Smooth muscle cell of the brain vasculature (primary cell): ENCODE measurements around the gene EFR3B.

Experiments used
- DNase-seq: peaks from one replicate; pipeline ENCODE4 v3.0.0-alpha.2; 2012; ENCODE audit warnings: low read depth, low spot score

EFR3B gene

DNA sequence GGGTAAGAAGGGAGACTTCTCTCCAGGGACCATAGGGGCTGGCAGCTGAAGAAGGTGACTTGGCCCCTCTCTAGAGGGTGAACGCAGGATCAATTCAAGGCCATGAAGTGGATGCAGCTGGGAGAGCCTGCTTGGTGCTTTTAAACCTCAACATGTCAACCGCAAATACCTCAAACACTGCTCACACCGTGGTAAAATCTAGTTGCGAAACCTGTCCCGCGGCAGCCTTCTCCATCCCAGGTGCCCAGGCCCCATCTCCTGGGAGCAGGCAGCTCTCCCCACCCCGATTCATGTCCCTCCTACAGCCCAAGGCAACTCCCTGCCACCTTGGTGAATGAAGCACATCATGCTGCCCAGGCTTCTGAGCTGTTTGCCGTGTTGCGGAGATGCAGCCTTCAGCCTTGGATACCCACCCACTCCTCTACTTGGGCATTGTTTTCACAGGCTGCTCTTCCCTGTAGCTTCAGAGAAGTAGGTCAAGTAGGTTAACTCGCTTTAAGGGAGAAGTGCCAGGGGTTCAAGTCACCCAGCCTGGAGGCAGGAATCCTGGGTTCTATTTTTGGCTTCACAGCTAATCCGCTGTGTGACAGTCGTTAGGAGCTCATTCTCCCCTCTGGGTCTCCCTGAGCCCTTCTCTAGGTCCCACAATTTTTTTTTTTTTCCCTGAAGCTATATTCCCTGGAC, 6.2 kb upstream of the EFR3B start:
- DNase-seq = no peak

DNA sequence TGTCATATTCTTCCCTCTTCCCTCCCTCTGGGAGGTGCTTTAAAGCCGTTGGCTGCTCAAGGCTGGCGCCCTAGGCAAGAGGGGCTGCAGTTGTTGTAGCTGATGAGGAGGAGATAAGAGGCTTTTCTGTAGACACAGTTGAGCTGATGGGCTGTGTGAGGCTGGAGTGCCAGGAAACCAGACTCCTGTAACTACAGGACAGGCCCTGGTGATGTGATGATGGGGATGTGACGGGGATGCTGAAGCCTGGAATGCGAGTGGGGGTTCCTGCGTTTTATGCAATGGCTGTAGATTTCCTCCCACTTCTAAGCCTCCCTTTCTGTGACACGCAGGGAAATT, 5.7 kb upstream of the EFR3B start:
- DNase-seq = no peak

DNA sequence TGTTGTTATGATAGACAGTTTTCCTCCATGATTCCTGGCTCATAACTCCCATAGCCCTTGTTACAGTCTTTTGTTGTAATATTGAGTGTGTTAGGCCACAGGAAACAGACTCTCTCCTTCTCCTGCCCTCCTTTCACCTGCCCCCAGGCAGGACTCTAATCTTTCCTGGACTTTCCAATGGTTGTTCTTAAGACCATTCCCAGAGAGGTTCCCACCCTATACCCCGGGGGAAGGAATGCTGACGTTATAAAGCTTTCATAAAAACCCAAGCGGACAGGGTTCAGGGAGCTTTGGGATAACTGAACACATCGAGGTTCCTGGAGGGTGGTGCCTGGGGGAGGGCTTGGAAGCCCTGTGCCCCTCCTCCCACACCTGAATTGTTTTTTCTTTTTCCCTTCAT, 2.8 kb upstream of the EFR3B start:
- no peak for DNase-seq

DNA sequence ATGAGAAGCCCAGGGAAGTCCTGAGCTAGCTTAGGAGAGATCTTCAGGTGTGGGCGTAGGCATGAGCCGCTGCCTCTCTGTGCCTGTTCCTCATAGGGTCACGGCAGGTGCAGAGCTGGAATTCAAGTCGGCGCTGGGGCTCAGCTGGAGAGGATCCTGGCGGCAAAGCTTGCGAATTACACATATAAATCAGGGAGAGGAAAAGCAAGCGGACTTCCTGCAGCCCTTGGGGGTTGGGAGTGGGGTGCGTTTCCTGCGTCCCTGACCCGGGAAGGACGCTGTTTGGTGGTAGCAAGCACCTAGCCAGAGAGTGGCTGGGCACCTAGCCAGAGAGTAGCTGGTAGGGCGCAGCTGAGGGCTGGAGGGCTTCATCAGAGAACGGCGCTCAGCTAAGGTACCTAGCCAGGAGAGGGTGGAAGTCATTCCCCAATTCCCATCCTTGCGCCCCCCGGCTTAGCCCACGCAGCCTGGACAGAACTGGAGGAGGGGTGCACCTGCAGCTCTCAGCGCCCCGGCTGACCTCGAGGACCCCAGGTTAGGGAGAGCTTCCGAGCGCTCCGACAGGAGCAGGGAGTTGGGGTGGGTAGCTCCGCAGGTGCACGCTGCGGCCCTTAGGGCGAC, 459 bp upstream of the EFR3B start:
- DNase-seq = no peak

DNA sequence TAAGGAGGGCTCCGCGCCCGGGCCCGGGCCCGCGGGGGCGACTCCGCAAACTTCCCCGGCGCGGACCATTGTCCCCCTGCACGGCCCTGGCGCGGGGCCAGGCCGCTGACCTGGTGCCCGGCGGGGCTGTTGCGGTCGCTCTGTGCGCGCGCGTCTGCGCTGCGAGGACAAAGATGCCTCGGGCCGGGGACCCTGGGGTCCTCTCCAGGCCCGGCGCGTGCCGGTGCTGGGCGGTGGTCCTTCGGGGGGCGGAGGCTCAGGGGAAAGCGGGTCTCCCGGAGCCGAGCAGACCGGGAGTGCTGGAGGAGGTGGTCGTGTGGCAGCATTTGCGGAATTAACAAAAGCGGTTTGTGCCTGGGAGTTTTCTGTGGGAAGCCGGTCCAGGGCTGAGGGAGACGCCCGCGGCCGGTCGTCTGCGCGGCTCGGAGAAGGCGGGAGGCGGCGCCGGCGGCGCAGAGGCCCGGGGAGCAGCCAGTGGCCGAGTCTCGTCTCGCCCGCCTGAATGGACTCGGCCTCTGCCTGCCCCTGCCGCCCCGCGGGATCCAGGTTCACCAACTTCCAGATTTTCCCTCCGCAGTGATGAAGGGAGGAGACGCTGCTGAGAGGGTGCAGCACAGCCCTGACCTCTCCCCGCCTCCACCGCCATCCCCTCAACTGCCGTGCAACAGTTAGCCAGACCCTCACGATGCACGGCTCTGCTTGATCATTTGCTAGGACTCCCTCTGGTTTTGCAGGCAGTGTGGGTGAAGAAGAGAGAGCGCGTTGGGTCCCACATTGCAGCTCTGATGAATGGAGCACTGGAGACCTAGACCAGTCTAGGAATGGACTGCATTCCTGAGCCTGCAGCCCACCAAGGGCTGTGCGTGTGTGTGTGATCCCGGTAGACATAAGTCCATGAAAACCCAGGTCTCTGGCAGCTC, 705 bp downstream of the EFR3B start:
- DNase-seq = no peak

DNA sequence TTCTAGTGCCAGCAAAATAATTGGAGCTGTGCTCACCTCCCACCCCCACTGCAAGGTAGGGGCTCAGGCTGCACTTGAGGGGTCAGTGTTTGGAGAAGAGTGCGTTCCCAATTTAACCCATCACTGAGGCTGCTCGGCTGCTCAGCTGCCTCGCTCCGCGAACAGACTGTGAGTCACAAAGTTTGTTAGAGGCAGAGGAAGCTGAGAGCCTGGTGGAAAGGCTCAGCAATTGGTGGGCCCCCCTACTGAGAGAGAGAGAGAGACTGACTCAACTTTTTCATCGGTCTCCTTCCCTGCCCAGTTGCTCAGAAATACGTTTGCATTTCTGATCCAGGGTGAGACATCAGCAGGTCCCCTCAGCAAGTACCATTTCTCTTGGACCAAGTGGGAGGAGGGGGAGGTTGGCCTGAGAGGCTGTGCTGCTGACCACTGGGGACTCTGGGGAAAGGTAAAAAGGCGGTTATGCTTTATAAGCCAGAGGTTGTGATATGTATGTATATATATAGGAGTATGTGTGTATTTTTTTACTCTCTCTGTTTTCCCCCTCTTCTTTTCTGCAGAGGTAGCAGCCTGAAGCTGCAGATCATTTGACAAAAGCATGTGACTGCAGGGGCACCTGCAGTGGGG, 1.5 kb downstream of the EFR3B start:
- DNase-seq = peak; percentile 52

DNA sequence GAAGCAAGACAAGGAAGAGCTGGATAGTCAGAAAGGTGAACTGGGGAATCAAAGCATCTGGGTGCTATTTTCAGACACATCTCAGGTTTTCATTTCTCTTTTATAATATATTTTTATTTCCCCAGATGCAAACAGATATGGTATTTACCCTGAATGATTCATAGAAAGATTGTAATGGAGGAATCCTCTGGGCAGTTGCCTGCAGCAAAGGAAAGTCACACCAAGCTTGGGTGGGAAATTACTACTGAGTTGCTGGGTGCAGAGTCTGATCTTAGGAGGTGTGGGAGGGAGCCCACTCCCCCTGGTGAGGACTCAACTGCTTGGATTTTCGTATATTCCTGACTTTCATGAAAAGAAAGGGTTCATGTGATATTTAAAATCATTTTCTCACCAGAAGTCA, 2.1 kb downstream of the EFR3B start:
- no peak for DNase-seq

DNA sequence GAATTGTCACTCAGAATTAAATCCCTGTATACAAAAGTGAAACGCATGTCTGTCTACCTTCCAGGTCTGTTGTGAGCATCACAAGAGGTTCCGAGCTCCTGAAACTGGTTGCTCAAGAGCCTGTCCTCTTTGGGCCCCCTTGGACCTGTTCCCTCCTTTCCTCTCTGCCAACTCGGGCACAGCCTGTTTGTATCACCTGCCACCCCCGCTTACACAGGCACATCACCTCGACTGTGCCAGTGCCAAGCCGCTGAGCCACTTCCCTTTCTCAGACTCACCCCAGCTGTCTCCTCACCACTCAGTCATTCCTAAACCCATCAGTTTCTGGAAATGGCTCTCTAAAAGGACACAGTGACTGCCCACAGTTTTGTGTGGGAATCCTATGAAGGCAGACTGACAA, 3.1 kb downstream of the EFR3B start:
- no peak for DNase-seq

DNA sequence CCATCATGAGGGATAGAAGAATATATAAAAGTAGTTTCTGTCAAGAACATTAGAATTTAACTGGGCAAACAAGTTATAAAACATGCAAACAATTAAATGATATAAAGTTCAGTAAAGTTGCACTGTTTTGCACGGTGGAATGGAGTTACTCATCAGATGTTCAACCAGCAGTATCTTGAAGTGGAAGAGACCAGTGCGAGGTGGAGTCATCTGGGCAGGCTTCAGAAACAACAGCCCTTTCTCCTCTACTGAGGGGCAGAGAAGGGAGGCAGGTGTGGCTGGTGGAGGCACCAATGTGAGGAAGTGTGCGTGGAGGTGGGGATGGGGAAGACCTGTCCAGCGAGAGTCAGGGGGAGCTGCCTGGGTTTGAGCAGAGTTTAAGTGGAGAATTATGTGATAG, 7.5 kb downstream of the EFR3B start:
- DNase-seq = no peak

DNA sequence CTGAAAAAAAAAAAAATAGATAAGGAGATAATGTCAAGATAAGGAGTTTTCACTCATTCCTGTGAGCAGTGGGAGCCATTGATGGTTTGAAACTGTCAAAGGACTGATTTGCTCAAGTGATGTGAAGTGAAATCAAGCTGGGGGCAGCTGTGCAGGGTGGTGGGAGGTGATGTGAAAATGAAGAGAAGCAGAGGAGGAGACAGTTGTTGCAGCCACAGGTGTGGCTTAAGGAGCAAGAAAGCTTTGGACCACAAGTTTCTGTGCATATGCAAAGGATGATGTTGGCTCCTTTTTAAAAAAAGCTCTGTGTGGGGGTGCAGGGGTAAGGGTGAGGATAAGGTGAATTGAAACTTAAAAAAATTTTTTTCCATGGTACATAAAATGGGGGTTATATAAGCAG, 8.3 kb downstream of the EFR3B start:
- DNase-seq = no peak

DNA sequence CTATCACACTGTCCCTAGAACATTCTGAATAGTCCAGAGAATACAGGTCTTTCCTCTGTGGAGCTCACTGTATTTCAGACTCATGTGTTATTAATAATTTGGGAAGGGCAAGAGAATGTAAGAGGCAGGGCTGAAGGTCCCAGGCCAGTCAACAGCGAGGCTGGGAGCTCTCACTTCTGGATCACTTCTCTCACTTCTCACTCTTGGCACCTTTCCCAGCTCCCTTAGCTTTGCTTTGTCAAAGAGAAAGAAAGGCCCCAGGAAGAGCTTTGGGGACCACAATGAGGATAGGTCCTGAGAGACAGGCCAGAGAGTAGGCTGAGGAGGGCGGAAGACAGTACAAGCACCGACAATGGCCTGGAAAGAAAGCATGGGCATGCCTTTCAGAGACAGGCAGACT, 11.2 kb downstream of the EFR3B start:
- DNase-seq = no peak

DNA sequence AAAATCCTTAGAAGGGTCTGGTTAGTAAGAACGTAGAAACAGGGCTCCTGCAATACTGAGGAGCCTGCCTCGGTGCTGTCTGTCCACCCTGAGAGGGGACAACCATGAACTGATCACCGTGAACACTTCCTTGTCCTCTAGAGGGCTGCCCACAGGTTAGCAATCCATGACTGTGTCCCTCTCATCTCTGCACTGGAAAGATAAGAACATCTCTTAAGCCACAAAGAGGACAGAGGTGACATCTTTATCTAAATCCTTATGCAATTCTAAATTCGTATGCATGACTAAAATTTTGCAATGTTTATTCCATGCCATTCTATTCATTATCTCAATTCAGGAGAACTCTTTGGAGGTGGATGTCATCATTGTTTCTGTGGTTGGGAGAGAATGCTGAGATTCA, 12.8 kb downstream of the EFR3B start:
- no peak for DNase-seq

DNA sequence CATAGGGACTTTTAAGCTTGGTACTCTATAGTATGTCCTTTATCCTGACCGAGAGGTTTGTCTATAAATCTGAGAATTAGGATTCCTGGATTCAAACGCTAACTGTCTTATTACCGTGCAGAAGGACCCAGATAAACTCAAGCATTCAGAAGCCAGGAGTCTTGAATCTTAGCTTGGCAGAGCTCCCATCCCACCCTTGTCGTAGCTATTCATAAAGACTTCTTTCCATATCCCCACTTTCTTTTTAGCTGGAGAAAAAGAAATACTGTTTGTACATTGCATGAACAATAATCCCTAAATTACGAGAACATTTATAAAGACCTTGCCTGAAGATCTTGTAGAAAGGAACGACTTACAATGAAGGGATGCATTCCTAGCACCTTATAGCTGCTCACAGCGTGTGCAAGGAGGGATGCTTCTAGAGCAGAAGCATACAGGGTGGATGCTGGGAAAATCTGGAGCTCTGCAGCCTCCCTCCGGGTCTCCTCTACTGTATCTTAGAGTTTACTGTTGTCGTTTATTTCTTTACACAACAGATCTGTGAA, 13.6 kb downstream of the EFR3B start:
- DNase-seq = no peak

DNA sequence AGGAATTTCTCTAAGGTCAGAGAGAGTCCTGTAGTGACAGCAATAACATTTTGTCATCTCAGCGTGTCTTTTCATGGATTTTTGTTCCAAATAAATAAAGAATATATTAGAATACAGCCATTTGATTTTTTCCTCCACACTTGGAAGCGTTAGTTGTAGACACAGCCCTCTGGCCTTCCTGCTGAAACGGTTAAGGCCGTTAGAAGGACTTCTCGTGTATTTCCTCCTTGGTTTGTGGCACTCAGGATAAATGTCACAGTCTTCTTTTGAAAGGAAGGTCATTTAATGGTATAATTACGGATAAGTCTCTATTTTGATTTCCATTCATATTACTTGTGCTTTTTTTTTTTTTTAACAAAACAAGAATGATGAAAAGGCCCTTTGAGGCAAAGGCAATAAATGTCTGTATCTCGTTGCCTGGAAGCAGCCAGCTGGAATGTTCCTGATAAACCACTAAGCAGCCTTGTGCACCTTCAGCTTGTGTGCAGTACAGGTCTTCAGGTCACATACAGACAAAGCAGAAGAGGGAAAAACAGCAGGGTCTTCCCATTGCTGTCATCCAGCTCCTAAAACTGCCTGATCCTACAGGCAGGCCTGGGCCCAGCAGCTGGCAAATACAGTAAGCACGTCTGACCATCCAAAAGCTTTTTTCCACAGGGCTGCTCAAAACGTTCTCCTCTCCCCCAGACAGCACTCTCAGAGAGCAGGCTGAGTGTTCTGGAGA, 14.4 kb downstream of the EFR3B start:
- DNase-seq = no peak

DNA sequence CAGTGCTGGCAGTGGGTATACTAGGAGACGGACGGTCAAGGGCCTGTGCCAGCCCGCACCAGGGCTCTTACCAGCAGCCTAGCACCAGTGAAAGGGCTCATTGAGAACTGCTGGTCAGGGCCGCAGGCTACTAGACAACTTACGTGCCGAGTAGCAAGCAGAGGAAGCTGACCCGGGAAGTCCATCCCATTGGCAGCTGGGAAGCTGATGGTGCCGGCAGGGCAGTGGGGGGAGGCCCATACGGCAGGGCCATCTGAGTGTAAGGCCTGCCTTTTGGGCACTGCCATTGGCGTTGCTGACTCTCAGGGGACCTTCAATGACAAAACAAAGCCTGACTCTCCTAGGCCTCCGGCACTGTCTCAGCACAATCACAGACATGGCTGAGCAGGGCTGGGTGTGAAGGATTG, 20.6 kb downstream of the EFR3B start:
- no peak for DNase-seq

DNA sequence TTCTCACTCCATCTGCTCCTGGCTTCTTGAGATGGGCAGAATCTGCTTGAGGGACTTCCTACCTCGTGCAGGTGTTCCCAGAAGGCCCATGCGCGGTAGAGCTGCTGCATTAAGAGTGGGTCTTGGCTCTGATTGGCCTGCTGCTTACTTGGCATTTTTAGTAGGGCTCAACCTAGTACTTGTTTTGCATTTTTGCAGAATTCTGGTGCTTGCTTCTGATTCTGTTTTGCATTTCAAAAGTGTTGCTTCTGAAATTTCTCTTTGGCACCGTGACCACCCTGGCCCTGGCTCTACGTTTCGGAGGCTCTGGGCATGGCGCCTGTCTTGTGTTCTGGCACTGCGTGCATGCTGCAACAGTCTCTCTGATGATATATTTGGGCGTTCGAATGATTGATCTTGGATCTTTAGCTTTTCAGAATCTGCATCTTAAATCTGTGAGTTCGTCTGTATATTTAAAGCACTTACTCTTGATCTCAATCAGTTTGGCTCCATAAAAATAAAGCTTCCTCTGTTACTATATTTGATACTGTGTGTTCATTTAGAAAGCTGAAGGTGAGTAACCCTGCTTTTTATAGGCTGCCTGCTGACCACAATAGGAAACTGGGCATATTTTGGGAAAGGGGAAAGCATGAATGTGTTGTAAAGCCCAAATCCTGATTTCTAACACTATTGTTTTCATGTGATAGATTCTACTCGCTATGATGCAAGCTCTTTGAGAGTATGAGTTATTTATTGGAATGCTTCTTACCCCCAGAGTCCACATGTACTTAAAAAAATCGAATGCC, 22.2 kb downstream of the EFR3B start:
- no peak for DNase-seq

DNA sequence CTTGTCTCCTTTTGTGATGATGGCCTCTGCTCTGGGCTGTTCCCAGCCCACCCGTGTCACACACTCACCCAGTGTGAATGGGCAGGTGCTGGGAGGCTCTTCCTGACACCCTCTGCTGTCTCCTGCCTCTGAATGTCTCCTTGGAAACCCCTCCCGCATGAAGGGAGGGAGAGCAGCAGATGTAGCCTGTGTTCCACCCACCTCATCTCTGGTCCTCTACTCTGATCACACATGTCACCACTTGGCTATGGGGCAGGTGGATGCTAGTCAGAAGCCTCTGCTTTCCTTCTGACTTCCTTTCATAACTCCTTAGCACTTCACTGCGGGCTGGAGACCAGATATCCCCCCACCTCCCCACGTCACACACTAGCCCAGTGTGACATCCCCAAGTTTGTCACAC, 23.9 kb downstream of the EFR3B start:
- DNase-seq = no peak

DNA sequence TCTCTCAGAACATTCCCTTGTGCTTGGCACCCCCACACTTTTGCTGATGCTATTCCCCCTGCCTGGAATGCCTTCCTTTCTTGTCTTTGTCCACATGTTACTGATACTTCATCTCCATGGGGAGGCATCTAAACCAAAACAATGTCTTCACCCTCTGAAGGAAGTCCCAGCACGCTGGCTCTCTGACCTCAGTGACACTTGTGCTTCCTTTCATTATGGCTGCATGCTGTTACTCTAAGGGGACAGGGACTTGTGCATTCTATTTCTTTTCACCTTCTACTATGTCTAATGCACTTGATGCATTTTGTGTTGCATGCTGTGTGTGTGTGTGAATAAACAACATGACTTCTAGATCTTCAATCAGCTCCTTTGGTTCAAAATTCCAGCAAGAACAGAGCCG, 24.6 kb downstream of the EFR3B start:
- DNase-seq = no peak

DNA sequence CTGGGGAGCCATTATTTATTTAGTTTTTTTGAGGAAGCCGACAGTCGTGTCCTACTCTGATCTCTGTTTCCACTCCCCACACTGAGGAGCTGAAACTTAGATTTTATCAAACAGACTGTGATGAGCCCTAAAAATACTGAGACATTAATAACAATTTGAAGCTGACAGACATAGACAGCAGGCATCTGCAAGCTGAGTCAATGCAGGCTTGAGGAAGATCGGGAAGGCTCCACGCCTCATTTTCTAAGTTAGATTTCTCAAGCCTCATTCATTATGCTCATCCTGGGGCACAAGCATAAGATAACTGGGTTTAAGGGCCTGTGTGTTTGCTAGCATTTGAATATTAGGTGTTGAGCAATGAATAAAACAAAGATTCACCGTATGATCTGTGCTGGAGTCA, 26.3 kb downstream of the EFR3B start:
- DNase-seq = no peak

DNA sequence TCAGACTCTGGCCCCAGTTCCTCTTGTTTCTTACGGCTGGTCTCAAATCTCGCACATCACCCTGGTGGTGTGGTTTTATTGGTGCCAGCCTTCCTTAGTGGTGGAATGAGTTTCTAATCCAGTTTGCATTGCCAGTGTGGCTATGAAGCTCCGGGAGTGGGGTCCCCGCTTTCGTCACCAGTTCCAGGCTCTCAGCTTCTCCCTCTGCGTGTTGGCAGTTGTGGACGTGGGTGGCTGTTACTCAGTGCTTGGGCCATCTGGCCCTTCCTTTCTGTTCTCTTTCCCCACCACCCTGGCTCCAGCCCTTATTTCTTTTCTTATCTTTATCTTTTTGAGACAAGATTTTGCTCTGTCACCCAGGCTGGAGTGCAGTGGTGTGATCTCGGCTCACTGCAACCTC, 30.1 kb downstream of the EFR3B start:
- DNase-seq = no peak

DNA sequence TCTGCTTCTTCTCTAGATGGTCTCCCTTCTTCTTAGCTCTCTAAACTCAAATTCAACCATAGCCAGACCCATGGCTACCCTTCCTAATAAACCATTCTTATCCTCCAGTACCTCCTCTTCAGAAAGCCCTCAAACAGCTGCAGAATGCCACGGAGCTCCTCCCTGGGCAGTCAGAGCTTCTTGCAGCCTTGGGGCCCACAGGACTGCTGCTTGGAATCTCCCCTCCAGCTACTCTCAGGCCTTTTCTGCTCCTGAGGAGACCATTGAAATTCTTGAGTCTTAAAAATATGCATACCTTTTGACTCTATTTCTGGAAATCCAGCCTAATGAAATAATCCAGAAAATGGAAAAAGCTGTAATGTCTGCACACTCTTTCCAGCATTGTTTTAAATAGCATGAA, 30.7 kb downstream of the EFR3B start:
- DNase-seq = no peak
